Stimulated activated CD8-positive, alpha-beta memory T cell treated with anti-CD3 and anti-CD28 coated beads, Interleukin-4, amount 100 ng/mL, for 1 hour (primary cell): Measurements from ENCODE around the gene PRKCD.

Experiments used
- DNase-seq, 2 donors: peaks; one replicate each; pipeline ENCODE4 v3.0.0-alpha.2; 2020; ENCODE audit warnings: low read depth in 2 of 2, low spot score in 1 of 2

PRKCD gene

GRCh38 chr3:53213276-53213675 lies 52.3 kb downstream of the PRKCD start:
- DNase-seq: no peak

GRCh38 chr3:53215816-53216215 lies 54.8 kb downstream of the PRKCD start:
- DNase-seq: no peak

- no peak for DNase-seq
These were observed 55.7 kb downstream of the PRKCD start for GRCh38 chr3:53216723-53217122.

GRCh38 chr3:53217175-53217574 lies 56.2 kb downstream of the PRKCD start:
- DNase-seq: no peak

GRCh38 chr3:53218131-53218530 lies 57.1 kb downstream of the PRKCD start:
- DNase-seq: no peak

DNA sequence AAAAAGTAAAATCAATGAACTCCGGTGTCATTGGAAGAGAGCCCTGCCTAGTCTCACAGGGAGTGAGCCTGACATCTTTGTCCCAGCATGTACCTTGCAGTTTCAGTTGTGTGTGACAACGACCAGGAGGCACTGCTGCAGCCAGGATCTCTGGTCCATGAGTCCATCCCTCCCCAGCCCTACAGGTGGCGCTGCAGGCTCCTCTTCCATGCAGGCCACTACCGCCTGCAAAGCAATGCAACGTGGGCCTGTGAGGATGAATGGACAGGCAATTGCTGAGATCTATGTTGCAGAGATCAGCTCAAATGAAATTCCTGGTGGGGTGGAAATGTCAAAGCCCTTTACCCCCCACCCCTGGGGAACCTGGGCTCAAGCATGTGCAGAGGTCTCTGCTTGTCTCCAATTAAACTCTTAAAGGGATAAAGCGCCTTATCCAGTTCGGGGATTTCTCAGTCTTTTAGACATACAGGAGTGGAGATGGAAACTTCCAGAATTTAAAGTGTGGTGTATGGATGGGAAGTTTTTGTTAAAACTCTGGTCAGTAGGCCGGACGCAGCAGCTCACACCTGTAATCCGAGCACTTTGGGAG lies 59.0 kb downstream of the PRKCD start:
- DNase-seq: peak; percentile 34 to 52

DNA sequence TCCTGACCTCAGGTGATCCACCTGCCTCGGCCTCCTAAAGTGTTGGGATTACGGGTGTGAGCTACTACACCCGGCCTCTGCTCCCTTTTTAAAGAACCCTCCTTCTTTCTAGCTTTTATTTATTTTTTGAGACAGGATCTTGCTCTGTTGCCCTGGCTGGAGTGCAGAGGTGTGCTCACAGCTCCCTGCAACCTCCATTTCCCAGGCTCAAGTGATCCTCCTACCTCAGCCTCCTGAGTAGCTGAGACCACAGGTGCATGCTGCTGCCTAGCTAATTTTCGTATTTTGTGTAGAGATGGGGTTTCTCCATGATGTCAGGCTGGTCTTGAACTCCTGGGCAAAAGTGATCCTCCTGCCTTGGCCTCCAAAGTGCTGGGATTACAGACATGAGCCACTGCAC lies 60.3 kb downstream of the PRKCD start:
- no peak for DNase-seq

DNA sequence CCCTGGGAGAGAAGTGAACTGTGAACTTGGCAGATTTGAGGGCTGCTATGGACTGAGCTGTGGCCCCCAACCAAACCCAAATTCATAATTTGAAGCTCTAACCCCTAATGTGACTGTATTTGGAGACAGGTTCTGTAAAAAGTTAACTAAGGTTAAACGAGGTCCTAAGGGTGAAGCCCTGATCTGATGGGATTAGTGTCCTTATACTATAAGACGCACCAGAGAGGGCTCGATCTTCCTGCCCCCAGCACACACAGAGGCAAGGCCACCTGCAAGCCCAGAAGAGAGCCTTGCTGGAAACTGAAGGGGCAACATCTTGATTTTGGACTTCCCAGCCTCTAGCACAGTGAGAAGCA lies 60.8 kb downstream of the PRKCD start:
- no peak for DNase-seq

DNA sequence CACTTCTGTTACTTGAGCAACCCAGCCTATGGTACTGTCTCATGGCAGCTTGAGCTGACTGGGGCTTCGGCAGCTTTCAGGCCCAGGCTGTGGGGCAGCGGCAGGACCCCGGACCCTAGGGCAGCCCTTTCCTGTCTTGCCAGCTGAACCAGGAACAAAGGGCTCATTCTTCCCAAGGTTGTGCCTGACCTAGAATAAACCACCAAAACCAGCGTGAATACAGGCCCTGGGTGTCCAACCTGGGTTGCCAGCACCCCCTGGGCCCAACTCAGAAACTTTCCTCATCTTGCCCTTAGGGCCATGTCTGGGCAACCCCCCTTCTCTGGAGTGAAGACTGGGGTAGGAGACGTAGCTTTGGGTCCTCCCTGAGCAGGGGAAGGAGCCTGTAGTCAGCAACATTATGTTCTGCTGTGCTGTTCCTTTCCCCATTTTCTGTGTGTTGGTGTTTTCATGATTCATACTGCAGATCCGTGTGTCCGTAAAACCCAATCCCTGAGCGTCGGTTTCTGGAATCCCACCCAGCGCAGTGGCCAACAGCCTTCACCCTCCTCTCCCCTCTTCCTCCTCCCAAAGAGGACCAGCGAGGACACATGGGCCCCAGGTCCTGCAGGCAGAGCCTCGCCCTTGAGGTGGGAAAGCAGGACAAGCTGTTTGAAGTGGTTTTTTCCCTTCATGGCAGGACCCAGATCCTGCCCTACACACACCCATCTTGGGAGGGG lies 61.3 kb downstream of the PRKCD start:
- DNase-seq: no peak

DNA sequence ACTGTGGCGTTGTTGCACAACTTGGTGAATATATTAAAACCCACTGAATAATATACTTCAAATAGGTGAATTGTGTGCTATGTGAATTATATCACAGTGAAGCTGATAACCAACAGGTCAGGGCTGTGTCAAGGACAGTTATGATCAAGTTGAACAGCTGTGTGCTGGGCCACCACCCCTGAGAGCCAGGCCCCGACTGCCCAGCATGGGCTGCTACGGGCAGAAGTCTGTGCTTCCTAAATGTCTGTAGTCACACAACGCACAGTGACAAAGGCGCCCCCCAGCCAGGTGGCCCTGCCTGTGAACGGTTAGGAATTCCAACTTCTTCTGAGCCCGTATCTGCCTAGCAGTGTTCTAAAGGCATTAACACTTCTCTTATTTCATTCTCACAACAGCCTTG lies 62.0 kb downstream of the PRKCD start:
- DNase-seq: no peak

GRCh38 chr3:53223541-53223966 lies 62.5 kb downstream of the PRKCD start:
- no peak for DNase-seq

- no peak for DNase-seq
These were observed 63.0 kb downstream of the PRKCD start for GRCh38 chr3:53224026-53224425.

GRCh38 chr3:53224536-53224935 lies 63.5 kb downstream of the PRKCD start:
- DNase-seq: no peak

DNA sequence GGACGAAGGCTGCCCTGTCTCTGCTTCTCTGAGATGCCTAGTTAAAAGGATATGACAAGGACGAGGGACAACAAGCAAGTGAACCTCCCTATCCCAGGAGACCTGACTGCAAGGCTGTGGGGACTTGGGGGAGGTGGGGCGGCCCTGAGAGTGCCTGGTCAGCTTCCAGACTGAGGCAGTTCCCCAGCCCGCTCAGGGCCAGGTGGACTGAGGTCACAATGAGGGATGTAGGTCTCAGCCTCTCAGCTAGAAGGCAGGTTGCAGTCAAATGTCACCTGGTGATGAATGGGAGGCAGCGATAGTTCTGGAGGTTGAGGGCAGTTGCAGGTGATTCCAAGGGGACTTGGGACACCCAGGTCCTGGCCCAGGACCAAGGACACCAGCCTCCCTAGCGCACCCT lies 64.2 kb downstream of the PRKCD start:
- DNase-seq: no peak

GRCh38 chr3:53225651-53226050 lies 64.6 kb downstream of the PRKCD start:
- no peak for DNase-seq

DNA sequence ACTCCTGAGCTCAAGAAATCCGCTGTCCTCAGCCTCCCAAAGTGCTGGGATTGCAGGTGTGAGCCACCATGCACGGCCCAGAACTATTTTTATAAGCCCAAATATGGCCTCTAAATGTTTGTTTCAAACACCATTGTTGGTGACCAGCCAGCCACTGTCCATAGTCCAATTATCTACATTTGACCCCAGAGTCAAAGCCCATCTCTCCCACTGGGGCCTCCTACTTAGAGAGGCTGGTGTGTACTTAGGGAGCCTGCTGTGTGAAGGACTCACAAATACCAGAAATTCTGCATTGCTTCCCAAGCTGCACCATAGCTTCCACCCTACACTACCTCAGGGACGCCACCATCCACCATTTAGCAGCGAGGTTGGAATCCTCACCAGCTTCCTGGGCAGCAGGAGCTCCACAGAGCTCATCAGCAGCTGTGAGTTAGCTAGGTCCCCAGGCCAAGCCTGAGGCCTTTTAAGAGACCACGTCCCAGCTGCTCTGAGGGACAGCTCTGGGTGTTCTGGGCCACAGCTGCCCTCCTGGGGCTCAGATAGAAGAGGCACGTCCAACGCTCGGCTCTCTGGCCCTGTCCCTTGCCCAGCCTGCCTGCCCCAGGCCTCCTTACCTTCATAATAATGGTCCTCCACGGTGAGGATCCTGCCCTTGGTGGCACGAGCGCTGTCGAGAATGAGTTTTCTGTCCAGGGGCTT lies 65.3 kb downstream of the PRKCD start:
- DNase-seq: no peak

DNA sequence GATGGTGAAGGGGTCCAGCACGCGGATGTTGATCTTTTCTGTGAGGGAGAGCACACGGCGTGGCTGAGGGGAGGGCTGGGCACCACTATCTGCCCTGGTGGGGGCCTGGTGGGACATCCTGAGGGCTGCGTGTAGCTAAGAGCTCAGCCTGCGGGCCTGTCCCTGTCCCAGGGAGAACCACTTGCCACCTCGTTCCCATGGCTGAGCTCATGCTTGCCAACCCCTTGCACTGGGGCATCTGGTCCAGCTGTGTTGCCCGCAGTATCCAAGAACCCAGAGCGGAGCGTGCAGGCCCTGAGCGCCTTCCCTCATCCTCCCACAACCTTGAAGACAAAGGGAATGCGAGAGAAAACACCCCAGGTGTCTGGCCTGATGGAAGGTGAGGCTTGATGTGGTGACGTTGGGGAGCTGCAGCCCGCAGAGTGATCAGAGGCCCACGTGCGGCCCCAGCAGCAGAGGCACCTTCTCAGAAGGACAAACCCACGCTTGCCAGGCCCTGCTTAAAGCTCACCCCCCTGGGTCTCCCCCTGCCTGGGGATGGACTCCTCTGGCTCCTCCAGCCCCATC lies 65.9 kb downstream of the PRKCD start:
- no peak for DNase-seq

DNA sequence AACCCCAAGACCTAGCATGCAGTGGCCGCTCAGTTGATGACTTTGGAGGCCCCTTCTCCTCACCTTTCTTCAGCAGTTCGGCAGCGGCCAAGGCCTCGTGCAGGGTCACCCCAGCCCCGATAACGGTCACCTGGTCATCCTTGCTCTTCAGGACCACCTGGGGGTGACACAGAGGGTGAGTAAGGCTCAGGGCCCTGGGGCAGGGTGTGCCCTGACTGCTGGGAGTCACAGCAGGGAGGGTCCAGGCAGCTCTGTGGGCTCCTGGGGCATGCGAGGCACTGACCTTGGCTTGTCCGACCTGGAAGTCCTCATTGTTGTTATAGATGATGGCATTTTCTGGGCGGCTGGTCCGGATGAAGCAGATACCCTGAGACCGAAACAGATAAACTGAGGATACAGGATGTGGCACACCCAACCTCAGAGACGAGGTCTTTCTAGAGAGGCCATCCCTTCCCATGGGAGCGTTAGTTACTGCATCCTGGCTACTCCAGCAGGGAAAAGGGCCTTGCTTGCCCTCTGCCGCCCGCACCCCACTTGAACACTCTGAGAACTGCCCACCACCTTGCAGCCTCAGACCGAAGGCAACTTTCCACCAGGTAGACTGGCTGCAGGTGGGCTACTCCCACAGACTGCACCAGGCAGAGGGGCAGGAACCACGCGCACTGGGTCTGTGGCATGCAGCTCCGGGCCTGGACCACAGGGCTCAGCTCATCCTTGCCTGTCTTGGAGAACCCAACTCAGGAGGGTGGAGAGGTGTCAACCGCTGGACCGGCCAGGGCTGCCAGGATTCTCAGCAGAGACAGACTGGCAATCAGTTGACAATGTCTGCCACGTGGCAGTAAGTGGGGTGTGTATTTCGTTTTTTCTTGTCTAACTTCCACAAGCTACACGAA lies 67.2 kb downstream of the PRKCD start:
- no peak for DNase-seq

DNA sequence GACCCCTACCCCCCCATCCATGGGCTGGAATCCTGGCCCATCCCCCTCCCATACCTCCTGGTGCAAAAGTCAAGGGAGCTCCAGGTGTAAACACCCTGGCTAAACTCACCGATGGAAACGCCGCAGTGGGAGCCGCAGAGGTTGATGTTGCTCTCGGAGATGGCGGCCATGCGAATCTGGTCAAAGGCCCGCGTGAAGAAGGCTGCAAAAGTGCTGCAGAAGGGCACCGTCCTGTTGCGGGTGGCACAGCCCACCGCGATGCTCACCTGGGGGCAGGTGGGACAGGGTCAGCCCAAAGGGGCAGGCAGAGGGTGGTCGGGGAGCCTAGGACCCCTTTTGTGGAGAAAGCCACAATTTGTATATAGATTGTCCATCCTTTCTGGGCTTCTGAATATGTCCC lies 68.2 kb downstream of the PRKCD start:
- DNase-seq: no peak

DNA sequence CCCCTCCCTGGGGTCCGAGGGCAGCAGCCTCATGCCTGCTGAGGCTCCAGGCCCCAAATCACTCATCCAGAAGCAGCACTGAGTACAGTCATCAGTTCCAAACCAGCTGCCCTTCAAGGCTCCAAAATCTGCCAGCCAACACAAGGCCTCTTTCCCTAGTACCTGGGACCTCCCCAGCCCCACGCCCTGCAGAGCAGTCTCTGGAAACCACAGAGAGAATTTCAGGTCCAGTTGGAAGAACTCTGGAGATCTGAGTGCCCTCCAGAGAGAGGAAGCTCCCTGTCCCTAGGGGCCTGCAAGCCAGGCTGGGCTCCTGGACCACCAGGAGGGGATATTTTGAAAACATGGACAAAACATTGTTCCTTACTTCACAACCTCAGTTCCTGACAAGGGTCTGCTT lies 68.6 kb downstream of the PRKCD start:
- no peak for DNase-seq

DNA sequence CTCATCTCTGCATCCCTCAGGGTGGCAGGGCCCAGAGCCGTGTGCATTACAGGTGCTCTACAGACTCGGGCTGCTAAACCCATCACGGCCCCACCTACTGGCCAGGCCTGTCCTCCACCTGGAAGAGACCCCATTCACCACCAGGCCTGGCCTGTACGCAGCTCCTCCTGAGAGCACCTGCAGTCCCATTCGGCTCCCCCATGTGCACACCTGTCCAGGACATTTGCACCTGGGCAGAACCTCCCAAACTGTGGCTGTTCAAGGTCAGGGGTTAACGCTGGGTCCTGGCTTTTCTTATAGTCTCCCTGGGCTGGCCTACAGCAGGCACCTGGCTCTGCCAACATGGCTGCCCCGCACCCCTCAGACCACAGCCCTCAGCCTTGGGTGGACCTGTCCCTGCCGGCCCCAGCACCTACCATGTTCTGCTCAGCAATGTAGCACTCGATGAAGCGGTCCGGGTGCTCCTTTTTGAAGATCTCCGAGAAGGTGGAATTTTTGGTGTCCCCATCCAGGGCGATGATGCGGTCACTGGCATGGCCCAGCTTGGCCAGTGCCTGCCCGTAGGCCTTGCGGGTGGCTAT lies 69.1 kb downstream of the PRKCD start:
- no peak for DNase-seq
